ENCODE results near the gene CDC123.
A peak's percentile ranks its signal among the peaks of the same experiment; 100 is the strongest.
"Not testable (repeated sequence)": the region's sequence is repeated elsewhere in the genome, so short reads cannot be mapped to it uniquely, and the experiment has no call there.

Gene CDC123

DNA sequence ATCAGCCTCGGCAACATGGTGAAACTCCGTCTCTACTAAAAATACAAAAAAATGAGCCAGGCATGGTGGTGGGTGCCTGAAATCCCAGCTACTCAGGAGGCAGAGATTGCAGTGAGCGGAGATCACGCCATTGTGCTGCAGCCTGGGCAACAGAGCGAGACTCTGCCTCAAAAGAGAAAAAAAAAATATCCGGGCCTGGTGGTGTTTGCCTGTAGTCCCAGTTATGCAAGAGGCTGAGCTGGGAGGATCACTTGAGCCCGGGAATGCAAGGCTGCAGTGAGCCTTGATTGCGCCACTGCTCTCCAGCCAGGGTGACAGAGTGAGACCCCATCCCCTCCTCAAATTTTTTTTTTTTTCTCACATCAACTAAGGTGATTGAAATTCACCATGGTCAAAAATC is 42.8 kb downstream of the CDC123 start:
- no peak overlapping the region for H3K4me3 ChIP-seq (ENCODE audit: control insufficient read depth, low read depth, low read length)
- no peak for DNase-seq (ENCODE audit: low read depth)
- TF ChIP-seq, protein P1, sequence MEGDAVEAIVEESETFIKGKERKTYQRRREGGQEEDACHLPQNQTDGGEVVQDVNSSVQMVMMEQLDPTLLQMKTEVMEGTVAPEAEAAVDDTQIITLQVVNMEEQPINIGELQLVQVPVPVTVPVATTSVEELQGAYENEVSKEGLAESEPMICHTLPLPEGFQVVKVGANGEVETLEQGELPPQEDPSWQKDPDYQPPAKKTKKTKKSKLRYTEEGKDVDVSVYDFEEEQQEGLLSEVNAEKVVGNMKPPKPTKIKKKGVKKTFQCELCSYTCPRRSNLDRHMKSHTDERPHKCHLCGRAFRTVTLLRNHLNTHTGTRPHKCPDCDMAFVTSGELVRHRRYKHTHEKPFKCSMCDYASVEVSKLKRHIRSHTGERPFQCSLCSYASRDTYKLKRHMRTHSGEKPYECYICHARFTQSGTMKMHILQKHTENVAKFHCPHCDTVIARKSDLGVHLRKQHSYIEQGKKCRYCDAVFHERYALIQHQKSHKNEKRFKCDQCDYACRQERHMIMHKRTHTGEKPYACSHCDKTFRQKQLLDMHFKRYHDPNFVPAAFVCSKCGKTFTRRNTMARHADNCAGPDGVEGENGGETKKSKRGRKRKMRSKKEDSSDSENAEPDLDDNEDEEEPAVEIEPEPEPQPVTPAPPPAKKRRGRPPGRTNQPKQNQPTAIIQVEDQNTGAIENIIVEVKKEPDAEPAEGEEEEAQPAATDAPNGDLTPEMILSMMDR (conservative IDR thresholded peaks at IDR 0.05; ENCODE audit: control insufficient read depth, insufficient read depth, low read depth, low read length), result no peak

DNA sequence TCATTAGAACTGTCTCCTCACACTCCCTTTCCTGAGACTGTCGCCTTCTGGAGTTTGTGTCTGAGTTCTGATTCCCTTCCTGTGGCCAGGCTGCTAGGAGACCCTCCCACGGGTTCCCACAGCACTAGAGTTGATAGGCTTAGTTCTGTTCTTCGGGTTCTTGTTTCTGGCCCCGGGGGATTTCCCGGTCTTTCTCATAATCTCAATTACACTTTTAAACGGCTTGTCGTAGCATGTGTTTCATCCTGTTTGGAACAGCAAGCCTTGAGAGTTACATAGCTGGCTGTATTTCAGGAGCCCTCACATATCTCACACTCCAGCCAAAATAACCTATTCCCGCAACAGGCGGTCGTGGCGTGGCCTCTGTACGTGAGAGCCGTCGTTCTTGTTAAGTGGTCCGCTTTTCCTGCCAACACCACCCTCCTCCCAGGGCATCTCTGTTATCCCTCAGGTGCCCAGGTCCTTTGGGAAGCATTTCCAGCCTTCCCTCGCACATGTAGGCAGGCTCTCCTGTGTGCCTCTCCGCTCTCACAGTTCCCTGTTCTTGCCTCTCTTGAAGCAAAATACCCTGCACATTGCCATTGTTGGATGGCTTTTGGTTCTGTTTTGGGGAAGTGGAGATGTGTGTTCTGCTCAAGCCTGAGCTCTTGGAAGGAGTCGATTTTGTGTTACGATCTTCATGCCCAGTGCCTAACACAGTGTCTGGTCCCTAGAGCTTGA is 46.0 kb downstream of the CDC123 start:
- peak; percentile 35 for DNase-seq (ENCODE audit: low read depth)
- no peak overlapping the region for H3K4me3 ChIP-seq (ENCODE audit: control insufficient read depth, low read depth, low read length)
- TF ChIP-seq, protein P1 (conservative IDR thresholded peaks at IDR 0.05; ENCODE audit: control insufficient read depth, insufficient read depth, low read depth, low read length), result no peak

DNA sequence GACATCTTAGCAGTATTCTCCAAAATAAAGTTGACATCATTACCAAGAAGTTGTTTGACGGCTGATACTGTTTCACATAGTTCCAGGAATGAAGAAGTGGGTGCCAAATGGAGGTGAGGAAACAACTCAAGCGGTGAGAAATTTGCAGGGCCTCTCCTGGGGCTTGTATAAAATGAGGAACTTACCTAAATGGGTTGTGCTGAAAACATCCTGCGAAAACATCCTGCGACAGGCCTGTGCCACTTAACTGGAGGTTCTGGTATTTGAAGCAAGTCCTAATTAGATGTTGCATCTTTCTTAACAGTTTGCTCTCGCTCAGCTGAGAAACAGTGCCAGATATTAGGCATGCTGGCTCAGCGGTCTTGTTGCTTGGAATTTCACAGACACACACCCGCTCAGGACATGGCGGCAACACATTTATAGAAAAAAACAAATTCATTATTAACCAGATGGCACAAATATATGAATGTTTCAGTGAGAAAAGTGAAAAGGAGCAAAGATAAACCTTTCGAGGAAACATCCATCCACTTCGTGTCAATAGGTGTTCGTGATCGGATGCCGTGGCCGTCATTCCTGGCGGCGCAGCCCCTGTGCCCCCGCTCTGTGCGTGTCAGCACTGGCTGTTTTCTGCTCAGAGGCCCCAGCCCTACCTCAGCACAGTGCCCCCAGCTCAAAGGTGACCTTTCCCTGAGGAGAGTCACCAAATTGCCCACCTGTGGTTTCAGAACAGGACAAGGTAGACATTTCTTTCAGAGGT is 48.1 kb downstream of the CDC123 start:
- TF ChIP-seq, protein P1 (conservative IDR thresholded peaks at IDR 0.05; ENCODE audit: control insufficient read depth, insufficient read depth, low read depth, low read length), result no peak
- DNase-seq (ENCODE audit: low read depth), result no peak
- H3K4me3 ChIP-seq (ENCODE audit: control insufficient read depth, low read depth, low read length), result no peak overlapping the region

DNA sequence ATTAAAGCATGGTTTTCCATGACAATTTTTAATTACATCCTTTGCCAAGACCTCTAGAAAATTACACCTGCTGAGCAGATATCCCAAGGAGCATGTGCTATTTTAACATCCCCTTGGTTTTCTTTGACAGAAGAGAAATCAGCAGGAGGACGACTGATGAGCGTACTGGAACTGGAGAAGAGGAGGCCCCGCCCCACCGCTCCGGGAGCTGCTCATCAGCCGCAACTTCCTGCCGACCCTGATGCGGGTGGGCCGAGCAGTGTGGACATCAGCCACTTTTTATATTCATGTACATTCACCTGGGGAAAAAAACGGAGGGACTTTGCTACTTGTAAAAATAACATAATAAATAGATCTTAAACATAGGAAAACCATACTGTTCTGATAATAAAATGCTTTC is 54.2 kb downstream of the CDC123 start:
- no peak overlapping the region for H3K4me3 ChIP-seq (ENCODE audit: control insufficient read depth, low read depth, low read length)
- TF ChIP-seq, protein P1 (conservative IDR thresholded peaks at IDR 0.05; ENCODE audit: control insufficient read depth, insufficient read depth, low read depth, low read length), result no peak
- no peak for DNase-seq (ENCODE audit: low read depth)

DNA sequence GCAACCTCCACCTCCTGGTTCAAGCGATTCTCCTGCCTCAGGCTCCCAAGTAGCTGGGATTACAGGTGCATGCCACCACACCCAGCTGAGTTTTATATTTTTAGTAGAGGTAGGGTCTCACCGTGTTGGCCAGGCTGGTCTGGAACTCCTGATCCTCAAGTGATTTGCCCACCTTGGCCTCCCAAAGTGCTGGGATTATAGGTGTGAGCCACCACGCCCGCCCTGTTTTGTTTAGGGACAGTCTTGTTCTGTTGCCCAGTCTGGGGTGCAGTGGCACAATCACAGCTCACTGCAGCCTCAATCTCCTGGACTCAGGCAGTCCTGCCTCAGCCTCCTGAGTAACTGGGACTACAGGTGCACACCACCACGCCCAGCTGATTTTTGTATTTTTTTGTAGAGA is 54.7 kb downstream of the CDC123 start:
- DNase-seq (ENCODE audit: low read depth); H3K4me3 ChIP-seq (ENCODE audit: control insufficient read depth, low read depth, low read length): not testable (repeated sequence)

DNA sequence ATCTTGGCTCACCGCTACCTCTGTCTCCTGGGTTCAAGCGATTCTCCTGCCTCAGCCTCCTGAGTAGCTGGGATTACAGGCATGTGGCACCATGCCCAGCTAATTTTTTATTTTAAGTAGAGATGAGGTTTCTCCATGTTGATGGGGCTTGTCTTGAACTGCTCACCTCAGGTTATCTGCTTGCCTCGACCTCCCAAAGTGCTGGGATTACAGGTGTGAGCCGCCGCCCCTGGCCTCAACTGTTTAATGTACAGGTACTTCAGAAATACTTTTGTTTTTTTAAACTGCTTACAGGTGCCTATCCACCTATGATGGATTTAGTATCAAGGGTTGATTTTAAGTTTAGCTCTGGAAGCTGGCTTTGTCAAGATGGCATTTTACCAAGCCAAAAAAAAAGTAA is 55.6 kb downstream of the CDC123 start:
- TF ChIP-seq, protein P1 (conservative IDR thresholded peaks at IDR 0.05; ENCODE audit: control insufficient read depth, insufficient read depth, low read depth, low read length), result no peak

DNA sequence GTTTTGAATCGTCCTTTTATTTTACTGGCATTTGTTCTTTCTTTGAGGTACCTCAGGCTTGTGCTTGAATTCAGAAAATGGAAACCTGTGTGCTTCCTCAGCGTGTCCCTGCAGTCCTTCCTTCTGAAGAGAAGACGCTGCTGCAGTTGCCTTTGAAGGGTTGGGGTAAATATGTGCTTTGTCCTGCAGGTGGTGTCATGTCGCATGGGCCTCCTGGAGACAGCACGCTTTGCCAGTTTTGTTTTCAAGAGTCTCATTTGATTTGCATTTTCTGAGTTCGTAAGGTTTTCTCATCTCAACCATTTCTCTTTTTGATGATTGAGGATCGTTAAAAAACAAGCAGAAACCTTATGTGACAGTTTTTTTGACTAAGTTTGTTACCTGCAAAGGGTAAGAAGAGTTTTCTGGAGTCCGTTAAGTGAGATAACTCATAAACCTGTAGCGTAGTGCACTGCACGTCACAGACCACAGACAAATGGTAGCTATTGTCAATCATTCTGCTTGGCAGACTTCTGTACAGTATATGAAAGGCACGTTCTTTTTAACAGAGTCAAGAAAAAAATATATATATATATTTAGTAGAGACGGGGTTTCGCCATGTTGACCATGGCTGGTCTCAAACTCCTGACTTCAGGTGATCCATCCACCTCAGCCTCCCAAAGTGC is 57.0 kb downstream of the CDC123 start:
- TF ChIP-seq, protein P1 (conservative IDR thresholded peaks at IDR 0.05; ENCODE audit: control insufficient read depth, insufficient read depth, low read depth, low read length), result peak; percentile 27
- DNase-seq (ENCODE audit: low read depth), result peak; percentile 16

More for the DNA sequence above, 55.6 kb downstream of the CDC123 start:
- H3K4me3 ChIP-seq (ENCODE audit: control insufficient read depth, low read depth, low read length), result no peak overlapping the region
- DNase-seq (ENCODE audit: low read depth), result no peak

More for the DNA sequence above, 57.0 kb downstream of the CDC123 start:
- no peak overlapping the region for H3K4me3 ChIP-seq (ENCODE audit: control insufficient read depth, low read depth, low read length)

All from fibroblast of mammary gland (primary cell).